Measurements from ENCODE around the gene NCF4.

GRCh38 chr22:36815558-36816338 lies 45.1 kb upstream of the NCF4 start:
- TF ChIP-seq POLR2AphosphoS5 (IDR thresholded peaks at IDR 0.05; ENCODE audit: low read depth, low read length) (no peak), POLR2A (IDR thresholded peaks at IDR 0.05; ENCODE audit: low read depth, low read length) (no peak)
